Panc1 (cell line): ENCODE measurements around the gene BTG2. TPM values are rescaled to one million over a fixed set of nuclear protein-coding genes. Genes with fewer than 3 reads are reported as not detected.

ENCODE experiments used
- ATAC-seq: fragments of 200-7000 bp; cut with Tn5 transposase; 2 replicates; pipeline ENCODE4 v1.9.1; 2020; ENCODE audit warnings: mild to moderate bottlenecking, moderate library complexity
- BruUV-seq: library from RNA; stranded (reverse); fragments of 400-500 nt; replicated peaks from 2 replicates; lab custom pipeline; 2021; lab: Mats Ljungman, UMichigan
- CTCF ChIA-PET: fragments of 300-600 bp; sonication (Branson Sonifier 250); formaldehyde crosslinking; loops from one replicate; lab custom pipeline; 2022; ENCODE audit warnings: antibody characterized with exemption; lab: Charles Lee
- POLR2A ChIA-PET: fragments of 300-600 bp; sonication (Branson Sonifier 250); formaldehyde crosslinking; loops from one replicate; lab custom pipeline; 2022; ENCODE audit warnings: antibody characterized with exemption; lab: Charles Lee
- DNase-seq: peaks from one replicate; pipeline ENCODE4 v3.0.0-alpha.2; 2010; ENCODE audit warnings: low read depth, low spot score
- H3K27ac ChIP-seq: 2 replicates; pipeline ENCODE4 v1.5.1; 2011; ENCODE audit warnings: mild to moderate bottlenecking, low read length, inconsistent platforms
- H3K27me3 ChIP-seq: fragments of 200-500 bp; sonication (Bioruptor generic); 2 replicates; pipeline ENCODE4 v1.6.0; 2014; ENCODE audit warnings: low read length, inconsistent platforms; ENCODE audit not compliant: control insufficient read depth, insufficient read depth
- H3K36me3 ChIP-seq: fragments of 200-500 bp; sonication (Bioruptor generic); 2 replicates; pipeline ENCODE4 v1.5.1; 2014; ENCODE audit warnings: inconsistent platforms, mild to moderate bottlenecking, low read length, moderate library complexity; ENCODE audit not compliant: control insufficient read depth, insufficient read depth
- H3K4me1 ChIP-seq: 2 replicates; pipeline ENCODE4 v1.5.1; 2011; ENCODE audit warnings: inconsistent platforms, mild to moderate bottlenecking, low read length, moderate library complexity; ENCODE audit not compliant: control insufficient read depth, insufficient read depth
- H3K4me3 ChIP-seq, 2 experiments: 2 replicates each; pipeline ENCODE4 v1.5.1; 2011 to 2012; ENCODE audit warnings: low read depth in 2 of 2, low read length in 2 of 2, mild to moderate bottlenecking in 2 of 2, inconsistent platforms in 1 of 2, moderate library complexity in 1 of 2
- H3K9me3 ChIP-seq: fragments of 200-500 bp; sonication (Bioruptor generic); 2 replicates; pipeline ENCODE4 v1.5.1; 2014; ENCODE audit warnings: low read depth, mild to moderate bottlenecking, inconsistent platforms, low read length, moderate library complexity; ENCODE audit not compliant: control insufficient read depth, insufficient read depth
- CTCF ChIP-seq: fragments of 450-650 bp; IDR thresholded peaks from 2 replicates; pipeline ENCODE4 v1.5.1; 2017; ENCODE audit warnings: mild to moderate bottlenecking
- POLR2AphosphoS5 ChIP-seq: IDR thresholded peaks from 2 replicates; pipeline ENCODE4 v1.6.1; 2012; ENCODE audit warnings: mild to moderate bottlenecking, low read depth, low read length, moderate library complexity
- REST ChIP-seq, 2 experiments: IDR thresholded peaks; 2 replicates each; pipeline ENCODE4 v1.6.1; 2011 to 2012; ENCODE audit warnings: low read depth in 2 of 2, control low read depth in 1 of 2, low read length in 1 of 2, mild to moderate bottlenecking in 1 of 2, moderate library complexity in 1 of 2; ENCODE audit not compliant: insufficient read depth in 1 of 2
- SIN3A ChIP-seq: IDR thresholded peaks from 2 replicates; pipeline ENCODE4 v1.6.1; 2012; ENCODE audit warnings: low read depth, mild to moderate bottlenecking, low read length, moderate library complexity, borderline replicate concordance; ENCODE audit not compliant: insufficient read depth
- TCF7L2 ChIP-seq: IDR thresholded peaks from 2 replicates; pipeline ENCODE4 v1.6.1; 2011; ENCODE audit warnings: mild to moderate bottlenecking, low read depth, low read length, inconsistent platforms
- in situ Hi-C: cut with HindIII; loops from 2 replicates; pipeline ENCODE4 v1.10.0; 2016; ENCODE audit warnings: low sequenced_read_pairs, low pct_unique_long_range_greater_than_20kb
- intact Hi-C: fragments of 100-400 bp; cut with micrococcal nuclease; formaldehyde crosslinking; loops from one replicate; pipeline ENCODE4 v1.10.0; 2022; ENCODE audit not compliant: unreplicated experiment
- total RNA-seq: library from RNA; stranded (reverse); gene quantifications from one replicate; pipeline ENCODE4 v1.2.1, GENCODE V29; 2021; ENCODE audit not compliant: unreplicated experiment

Gene BTG2
- total RNA-seq, 1 experiment from 2014 or later: 6.1 TPM

- POLR2A ChIA-PET: no interaction called here
- no peaks in the 10 kb centered on the region for H3K9me3 ChIP-seq
- DNase-seq (no peak), ATAC-seq (no peak)
- no peak overlapping the region for H3K27ac ChIP-seq
- H3K27me3 ChIP-seq: peaks cover 3% of the 10 kb centered on the region; the same call in 1 of the 2 replicates
- CTCF ChIA-PET: interaction anchor here (1.5 kb wide), 1 partner anchor 17 kb away, joined by 3 read pairs; no protein-coding TSS in a partner anchor
- H3K4me3 ChIP-seq: no peak overlapping the region
- TF ChIP-seq POLR2AphosphoS5 (no peak), CTCF (no peak), SIN3A (no peak), REST (IDR thresholded peaks at IDR 0.05; ENCODE audit: insufficient read depth in 1 of 2, low read depth in 2 of 2, low read length in 1 of 2) (no peak), TCF7L2 (no peak)
- in situ Hi-C loops: no loop called here
- intact Hi-C loops: no loop called here
- no TSS peak for BruUV-seq
- H3K36me3 ChIP-seq: no peaks in the 10 kb centered on the region
- H3K4me1 ChIP-seq: no peaks in the 10 kb centered on the region
Observed at GRCh38 chr1:203284411-203285123, 20.8 kb upstream of the BTG2 start.

- no peak for DNase-seq
- ChIA-PET POLR2A (no interaction called here), CTCF (interaction anchor here (1.1 to 1.5 kb wide), 2 partner anchors 14 to 19 kb away, joined by 3 to 4 read pairs; no protein-coding TSS in a partner anchor)
- peaks cover 3% of the 10 kb centered on the region; the same call in 1 of the 2 replicates for H3K27me3 ChIP-seq
- in situ Hi-C loops (no loop called here), intact Hi-C loops (no loop called here)
- no peaks in the 10 kb centered on the region for H3K9me3 ChIP-seq
- no peak overlapping the region for H3K27ac ChIP-seq
- no peak for ATAC-seq
- TF ChIP-seq SIN3A (no peak), REST (IDR thresholded peaks at IDR 0.05; ENCODE audit: insufficient read depth in 1 of 2, low read depth in 2 of 2, low read length in 1 of 2) (no peak), CTCF (no peak), TCF7L2 (no peak), POLR2AphosphoS5 (no peak)
- H3K4me3 ChIP-seq: no peak overlapping the region
- H3K4me1 ChIP-seq: no peaks in the 10 kb centered on the region
- H3K36me3 ChIP-seq: no peaks in the 10 kb centered on the region
- no TSS peak for BruUV-seq
Observed at GRCh38 chr1:203286161-203286984, 18.9 kb upstream of the BTG2 start.
